Fibroblast of gingiva (primary cell): ENCODE results near the gene ARID3B.

Source experiments
- DNase-seq: peaks from one replicate; pipeline ENCODE4 v3.0.0-alpha.2; 2011; ENCODE audit warnings: low read depth

Gene ARID3B

GRCh38 chr15:74643665-74644204, 102.7 kb downstream of the ARID3B start:
- DNase-seq, result no peak

DNA sequence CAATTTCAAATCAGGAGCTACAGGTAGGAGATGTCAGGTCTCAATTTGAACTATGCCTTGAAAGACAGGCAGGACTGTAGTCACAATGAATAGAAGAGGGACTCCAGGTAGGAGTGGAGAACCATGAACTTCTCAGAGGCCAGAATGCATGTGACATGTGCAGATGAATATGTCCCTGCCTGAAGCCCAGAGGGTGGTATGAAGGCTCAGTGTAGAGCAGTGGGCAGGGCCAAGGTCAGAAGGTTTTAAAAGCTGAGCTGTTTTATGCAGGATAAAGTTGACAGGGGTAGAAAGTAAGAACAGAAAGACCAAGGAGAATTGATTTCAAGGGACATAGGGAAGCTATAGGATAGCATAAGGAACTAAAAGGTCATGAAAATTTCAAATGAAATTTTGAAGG, 105.5 kb downstream of the ARID3B start:
- no peak for DNase-seq
